Stimulated activated CD8-positive, alpha-beta memory T cell treated with anti-CD3 and anti-CD28 coated beads, Interleukin-12 subunit alpha, Interleukin-12 subunit beta, amount 100 ng/mL, for 4 hours (primary cell): ENCODE results near the gene AKNAD1.
"Not testable (repeated sequence)": the region's sequence is repeated elsewhere in the genome, so short reads cannot be mapped to it uniquely, and the experiment has no call there.

Experiments used
- DNase-seq: peaks from one replicate; pipeline ENCODE4 v3.0.0-alpha.2; 2020; ENCODE audit warnings: low read depth

AKNAD1 gene

DNA sequence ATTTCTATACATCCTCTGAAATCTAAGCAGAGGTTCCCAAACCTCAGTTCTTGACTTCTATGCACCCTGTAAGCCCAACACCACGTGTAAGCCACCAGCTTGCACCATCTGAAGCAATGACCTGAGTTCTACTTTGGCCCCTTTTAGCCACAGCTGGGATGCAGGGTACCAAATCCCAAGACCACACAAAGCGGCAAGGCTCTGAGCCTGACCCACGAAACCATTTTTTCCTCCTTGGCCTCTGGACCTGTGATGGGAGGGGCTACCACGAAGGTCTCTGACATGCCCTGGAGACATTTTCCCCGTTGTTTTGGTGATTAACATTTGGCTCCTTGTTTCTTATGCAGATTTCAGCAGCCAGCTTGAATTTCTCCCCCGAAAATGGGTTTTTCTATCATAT, 71.6 kb downstream of the AKNAD1 start:
- DNase-seq, result no peak

DNA sequence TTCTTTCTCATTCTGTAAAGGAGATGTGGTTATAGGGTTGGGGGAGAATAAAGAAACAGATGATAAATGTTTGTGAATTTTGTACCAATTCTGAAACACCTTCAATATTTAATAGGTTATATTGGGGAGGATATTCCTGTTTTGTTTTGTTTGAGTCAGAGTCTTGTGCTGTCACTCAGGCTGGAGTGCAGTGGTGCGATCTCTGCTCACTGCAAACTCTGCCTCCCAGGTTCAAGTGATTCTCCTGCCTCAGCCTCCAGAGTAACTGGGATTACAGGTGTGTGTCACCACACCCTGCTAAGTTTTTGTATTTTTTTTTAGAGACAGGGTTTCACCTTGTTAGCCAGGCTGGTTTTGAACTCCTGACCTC, 75.3 kb downstream of the AKNAD1 start:
- not testable (repeated sequence) for DNase-seq

DNA sequence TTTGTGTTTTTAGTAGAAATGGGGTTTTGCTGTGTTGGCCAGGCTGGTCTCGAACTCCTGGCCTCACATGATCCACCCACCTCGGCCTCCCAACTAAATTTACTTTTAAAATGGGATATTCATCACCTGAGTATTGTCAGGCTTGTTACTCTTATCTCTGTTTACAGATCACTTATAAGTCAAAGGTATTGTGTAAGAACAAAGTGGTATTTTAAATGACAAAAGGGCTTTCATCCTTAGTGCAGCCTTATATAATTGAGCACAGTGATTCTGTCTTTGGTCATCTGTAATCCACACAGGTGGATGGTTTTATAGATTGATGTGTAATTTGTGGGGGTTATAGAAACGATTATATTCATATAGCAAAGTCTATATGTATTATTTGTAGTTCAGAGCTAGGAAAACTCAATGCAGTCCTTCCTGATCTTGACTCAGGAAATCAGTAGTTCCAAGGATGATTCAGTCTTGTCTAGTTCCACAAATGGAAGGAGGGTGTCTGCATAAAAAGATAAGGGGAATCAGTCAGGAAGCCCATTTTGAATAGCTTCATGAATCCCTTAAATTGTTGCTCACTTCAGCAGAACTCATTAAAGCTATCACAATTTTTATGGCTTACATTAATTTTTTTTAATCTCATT, 75.8 kb downstream of the AKNAD1 start:
- DNase-seq, result no peak

- no peak for DNase-seq
Observed at GRCh38 chr1:108779455-108779854, 77.4 kb downstream of the AKNAD1 start.

- DNase-seq, result no peak
Observed at GRCh38 chr1:108777839-108778238, 79.1 kb downstream of the AKNAD1 start.

- no peak for DNase-seq
Observed at GRCh38 chr1:108767708-108768107, 89.2 kb downstream of the AKNAD1 start.

- no peak for DNase-seq
Observed at GRCh38 chr1:108767115-108767514, 89.8 kb downstream of the AKNAD1 start.
